NCI-H82 treated with DMSO at 0.1 percent for 48 hours (cell line): ENCODE data around the gene DOCK3.
"Not testable (repeated sequence)": the region's sequence is repeated elsewhere in the genome, so short reads cannot be mapped to it uniquely, and the experiment has no call there.

Experiments used
- DNase-seq: peaks from one replicate; lab custom pipeline; 2025; ENCODE audit not compliant: unreplicated experiment; lab: John Stamatoyannopoulos, UW

The DOCK3 gene

GRCh38 chr3:51382076-51382745 lies 707.5 kb downstream of the DOCK3 start:
- no peak for DNase-seq

- no peak for DNase-seq
Observed at GRCh38 chr3:51382947-51383578, 708.3 kb downstream of the DOCK3 start.

GRCh38 chr3:51384055-51384725 lies 709.5 kb downstream of the DOCK3 start:
- no peak for DNase-seq

GRCh38 chr3:51384726-51385473 lies 710.2 kb downstream of the DOCK3 start, which contains the start of gene MANF:
TSS of gene MANF (plus strand) at chr3:51385291. CDS start at chr3:51385343, 52 bp downstream.
- DNase-seq, result peak; percentile 85

GRCh38 chr3:51385621-51386091 lies 710.9 kb downstream of the DOCK3 start:
- DNase-seq, result no peak

- DNase-seq, result no peak
Observed at GRCh38 chr3:51386159-51386851, 711.6 kb downstream of the DOCK3 start.

- no peak for DNase-seq
Observed at GRCh38 chr3:51386852-51387229, 712.1 kb downstream of the DOCK3 start.

- not testable (repeated sequence) for DNase-seq
Observed at GRCh38 chr3:51387281-51387680, 712.6 kb downstream of the DOCK3 start.

GRCh38 chr3:51388286-51389029 lies 713.7 kb downstream of the DOCK3 start:
- DNase-seq, result no peak

- no peak for DNase-seq
Observed at GRCh38 chr3:51389423-51390183, 714.9 kb downstream of the DOCK3 start.

- no peak for DNase-seq
Observed at GRCh38 chr3:51390246-51391074, 715.7 kb downstream of the DOCK3 start.

- DNase-seq, result peak; percentile 66
Observed at GRCh38 chr3:51391075-51391565, 716.4 kb downstream of the DOCK3 start, which contains the start of gene RBM15B. TSS of gene RBM15B (plus strand) at chr3:51391285. CDS start at chr3:51391400, 115 bp downstream.

- no peak for DNase-seq
Observed at GRCh38 chr3:51391566-51392354, 717.0 kb downstream of the DOCK3 start.

- no peak for DNase-seq
Observed at GRCh38 chr3:51392355-51393133, 717.8 kb downstream of the DOCK3 start.

GRCh38 chr3:51393134-51393495 lies 718.4 kb downstream of the DOCK3 start:
- no peak for DNase-seq

- DNase-seq, result no peak
Observed at GRCh38 chr3:51393564-51393963, 718.8 kb downstream of the DOCK3 start.

- DNase-seq, result no peak
Observed at GRCh38 chr3:51394541-51394940, 719.8 kb downstream of the DOCK3 start.
